ENCODE data around the gene PCLAF. TPM values are rescaled to one million over a fixed set of nuclear protein-coding genes. Genes with fewer than 3 reads are reported as not detected.
"Not testable (repeated sequence)": the region's sequence is repeated elsewhere in the genome, so short reads cannot be mapped to it uniquely, and the experiment has no call there.

PCLAF gene
- total RNA-seq, 1 donor from 2014 or later = 2.8 TPM

GRCh38 chr15:64333986-64334929, 47.0 kb downstream of the PCLAF start:
- ATAC-seq (peak; percentile 15), DNase-seq (no peak)
- Histone ChIP-seq H3K9me3 (no peaks in the 10 kb centered on the region), H3K4me3 (no peak overlapping the region), H3K27ac (no peak overlapping the region), H3K27me3 (no peaks in the 10 kb centered on the region), H3K4me1 (peaks cover 4% of the 10 kb centered on the region), H3K36me3 (no peaks in the 10 kb centered on the region)
- no peak for TF ChIP-seq CTCF (IDR thresholded peaks at IDR 0.05)
- intact Hi-C loops (cut with DNase I) = no loop called here

GRCh38 chr15:64333516-64333915, 47.7 kb downstream of the PCLAF start:
- H3K27ac ChIP-seq = no peak overlapping the region
- no peak overlapping the region for H3K4me3 ChIP-seq
- H3K4me1 ChIP-seq = peaks cover 4% of the 10 kb centered on the region
- ATAC-seq = no peak
- intact Hi-C loops (cut with DNase I) = no loop called here
- no peak for TF ChIP-seq CTCF (IDR thresholded peaks at IDR 0.05)
- no peaks in the 10 kb centered on the region for H3K36me3 ChIP-seq
- H3K27me3 ChIP-seq = no peaks in the 10 kb centered on the region
- H3K9me3 ChIP-seq = no peaks in the 10 kb centered on the region
- DNase-seq = no peak

- H3K27ac ChIP-seq; H3K27me3 ChIP-seq; ATAC-seq; H3K4me1 ChIP-seq; H3K4me3 ChIP-seq; DNase-seq; H3K9me3 ChIP-seq; H3K36me3 ChIP-seq; intact Hi-C loops (cut with DNase I): not testable (repeated sequence)
Observed at GRCh38 chr15:64331668-64332067, 49.6 kb downstream of the PCLAF start.

- H3K4me3 ChIP-seq; H3K4me1 ChIP-seq; DNase-seq; H3K36me3 ChIP-seq; ATAC-seq; H3K9me3 ChIP-seq; H3K27me3 ChIP-seq; H3K27ac ChIP-seq; intact Hi-C loops (cut with DNase I): not testable (repeated sequence)
Observed at GRCh38 chr15:64326975-64327374, 54.3 kb downstream of the PCLAF start.

GRCh38 chr15:64326458-64326857, 54.8 kb downstream of the PCLAF start:
- intact Hi-C loops (cut with DNase I); H3K4me3 ChIP-seq; H3K27me3 ChIP-seq; H3K9me3 ChIP-seq; DNase-seq; H3K4me1 ChIP-seq; ATAC-seq; H3K27ac ChIP-seq; H3K36me3 ChIP-seq: not testable (repeated sequence)

- Histone ChIP-seq H3K9me3 (no peaks in the 10 kb centered on the region), H3K36me3 (no peaks in the 10 kb centered on the region), H3K4me3 (no peak overlapping the region), H3K27ac (no peak overlapping the region), H3K27me3 (no peaks in the 10 kb centered on the region), H3K4me1 (no peaks in the 10 kb centered on the region)
- intact Hi-C loops (cut with DNase I) = no loop called here
- TF ChIP-seq CTCF (IDR thresholded peaks at IDR 0.05) = no peak
- peak; percentile 28 for ATAC-seq
- DNase-seq = no peak
Observed at GRCh38 chr15:64324165-64324877, 56.9 kb downstream of the PCLAF start.

GRCh38 chr15:64315216-64315615, 66.0 kb downstream of the PCLAF start:
- intact Hi-C loops (cut with DNase I) = no loop called here
- ATAC-seq = no peak
- no peaks in the 10 kb centered on the region for H3K9me3 ChIP-seq
- H3K27me3 ChIP-seq = no peaks in the 10 kb centered on the region
- no peak for DNase-seq
- H3K27ac ChIP-seq = no peak overlapping the region
- no peak overlapping the region for H3K4me3 ChIP-seq
- no peaks in the 10 kb centered on the region for H3K4me1 ChIP-seq
- no peak for TF ChIP-seq CTCF (IDR thresholded peaks at IDR 0.05)
- H3K36me3 ChIP-seq = no peaks in the 10 kb centered on the region
